Epidermal melanocyte (primary cell): ENCODE measurements around the gene DNAJC28.
"Not testable (repeated sequence)": the region's sequence is repeated elsewhere in the genome, so short reads cannot be mapped to it uniquely, and the experiment has no call there.

ENCODE experiments used
- DNase-seq: peaks from one replicate; pipeline ENCODE4 v3.0.0; 2011; ENCODE audit warnings: low spot score; ENCODE audit not compliant: insufficient read length

Gene DNAJC28

GRCh38 chr21:33481314-33481943, 10.1 kb downstream of the DNAJC28 start:
- DNase-seq: no peak

- DNase-seq: no peak
These were observed 10.9 kb downstream of the DNAJC28 start for GRCh38 chr21:33480481-33481103.

DNA sequence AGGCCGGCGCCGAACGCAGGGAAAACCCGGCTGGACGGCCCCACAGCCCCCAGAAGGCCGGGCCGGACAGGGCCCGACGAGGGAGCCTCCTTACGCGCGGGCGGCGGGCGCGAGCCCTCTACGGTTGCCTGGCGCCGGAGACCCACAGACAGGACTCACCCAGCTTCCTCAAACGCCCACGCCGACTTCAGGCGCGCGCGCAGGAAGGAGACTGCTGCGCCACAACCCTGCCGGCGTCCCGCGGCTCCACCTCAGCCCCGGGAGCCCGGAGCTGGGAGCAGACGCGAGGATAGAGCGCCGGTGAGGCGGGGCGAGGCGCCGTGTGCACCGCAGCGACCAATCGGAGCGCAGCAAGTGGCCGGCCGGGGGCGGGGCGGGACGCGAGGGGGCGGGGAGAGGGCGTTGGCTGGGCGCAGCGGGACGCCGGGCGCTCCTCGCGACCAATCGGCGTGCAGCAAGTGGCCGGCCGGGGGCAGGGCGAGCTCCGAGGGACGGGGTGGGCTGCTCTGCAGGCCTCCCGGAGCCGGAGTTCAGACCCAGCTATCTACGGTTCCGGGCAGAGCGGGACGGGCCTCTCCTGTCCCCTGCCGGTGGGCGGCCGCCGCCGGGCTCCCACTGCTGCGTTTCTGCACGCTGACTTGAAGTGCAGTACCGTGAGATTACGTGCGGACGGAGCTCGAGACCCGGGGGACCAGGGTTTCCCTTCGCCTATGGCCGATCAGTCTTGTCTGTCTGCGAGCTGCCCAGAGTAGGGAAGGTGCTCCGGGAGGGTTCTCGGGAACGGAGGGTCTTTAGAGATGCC, 11.6 kb downstream of the DNAJC28 start, which contains the start of gene TMEM50B:
TSS of gene TMEM50B (minus strand) at position 296 of the 802 bp plus-strand sequence. CDS start 11,089 bp downstream, outside the sequence.
- peak; percentile 91 for DNase-seq

- no peak for DNase-seq
These were observed 12.4 kb downstream of the DNAJC28 start for GRCh38 chr21:33478935-33479678.

- no peak for DNase-seq
These were observed 13.3 kb downstream of the DNAJC28 start for GRCh38 chr21:33478182-33478581.

- DNase-seq: no peak
These were observed 14.4 kb downstream of the DNAJC28 start for GRCh38 chr21:33477066-33477465.

GRCh38 chr21:33473344-33473743, 18.2 kb downstream of the DNAJC28 start:
- no peak for DNase-seq

DNA sequence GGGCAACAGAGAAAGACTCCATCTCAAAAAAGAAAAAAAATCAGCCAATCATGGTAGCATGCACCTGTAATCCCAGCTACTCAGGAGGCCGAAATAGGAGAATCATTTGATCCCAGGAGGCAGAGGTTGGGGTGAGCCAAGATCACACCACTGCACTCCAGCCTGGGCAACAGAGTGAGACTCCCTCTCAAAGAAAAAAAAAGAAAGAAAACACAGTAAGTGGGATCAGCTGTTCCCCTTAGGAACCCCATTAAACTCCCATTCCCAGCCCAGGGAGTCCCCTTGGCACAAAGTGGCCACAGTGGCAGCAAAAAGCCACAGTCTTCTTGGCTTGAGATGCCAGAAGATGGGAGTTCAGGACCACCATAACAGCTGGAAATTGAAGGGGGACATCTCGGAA, 20.8 kb downstream of the DNAJC28 start:
- DNase-seq: no peak

DNA sequence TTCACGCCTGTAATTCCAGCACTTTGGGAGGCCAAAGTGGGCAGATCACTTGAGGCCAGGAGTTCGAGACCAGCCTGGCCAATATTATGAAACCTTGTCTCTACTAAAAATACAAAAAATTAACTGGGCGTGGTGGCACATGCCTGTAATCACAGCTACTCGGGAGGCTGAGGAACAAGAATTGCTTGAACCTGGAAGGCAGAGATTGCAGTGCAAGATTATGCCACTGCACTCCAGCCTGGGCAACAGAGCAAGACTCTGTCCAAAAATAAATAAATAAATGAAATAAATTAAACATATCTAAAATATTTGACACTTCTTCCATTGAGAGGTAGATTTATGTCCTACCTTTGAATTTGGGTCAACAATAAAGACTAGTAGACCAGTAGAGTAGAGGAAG, 22.3 kb downstream of the DNAJC28 start:
- DNase-seq: not testable (repeated sequence)

DNA sequence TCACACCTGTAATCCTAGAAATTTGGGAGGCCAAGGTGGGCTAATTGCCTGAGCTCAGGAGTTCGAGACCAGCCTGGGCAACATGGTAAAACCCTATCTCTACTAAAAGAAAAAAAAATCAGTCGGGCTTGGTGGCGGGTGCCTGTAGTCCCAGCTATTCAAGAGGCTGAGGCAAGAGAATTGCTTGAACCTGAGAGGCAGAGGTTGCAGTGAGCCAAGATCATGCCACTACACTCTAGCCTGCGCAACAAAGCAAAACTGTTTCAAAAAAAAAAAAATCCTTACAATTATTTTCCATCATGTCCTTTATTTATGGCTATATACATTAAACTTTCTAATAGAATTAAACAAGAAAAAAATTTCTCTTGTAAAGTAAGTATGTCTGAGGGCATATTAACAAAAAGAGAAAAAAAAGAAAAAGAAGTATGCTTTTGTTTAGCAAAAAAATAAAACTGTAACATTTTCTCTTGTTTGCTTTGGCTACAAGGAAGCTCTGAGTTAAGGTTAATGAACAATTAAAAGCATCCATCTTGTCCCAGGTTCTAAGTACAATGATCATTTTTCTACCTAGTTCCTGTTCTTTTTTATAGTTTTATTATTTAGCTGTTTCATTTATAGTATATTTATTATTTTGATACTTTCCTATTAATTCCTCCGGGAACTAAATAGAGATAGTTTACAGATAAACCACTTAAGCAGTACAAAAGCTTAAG, 29.8 kb downstream of the DNAJC28 start:
- no peak for DNase-seq

DNA sequence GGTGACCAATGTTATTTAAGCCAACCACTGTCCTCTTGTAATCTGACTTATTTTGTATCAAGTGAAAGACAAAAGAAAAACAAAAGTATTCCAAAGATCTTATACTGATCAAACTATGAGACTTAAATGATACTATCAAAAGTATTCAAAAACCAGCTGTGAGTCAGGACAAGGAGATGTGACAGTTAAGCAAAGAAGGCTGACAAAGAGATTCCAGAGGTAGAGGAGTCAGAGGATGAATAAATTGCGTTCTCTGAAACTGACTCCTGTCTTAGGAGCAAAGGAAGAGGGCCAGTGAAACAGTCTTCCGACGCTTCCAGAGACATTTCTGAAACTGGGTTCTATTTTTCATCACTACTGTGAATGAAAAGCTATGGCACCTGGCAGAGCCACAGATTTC, 32.7 kb downstream of the DNAJC28 start:
- no peak for DNase-seq

DNA sequence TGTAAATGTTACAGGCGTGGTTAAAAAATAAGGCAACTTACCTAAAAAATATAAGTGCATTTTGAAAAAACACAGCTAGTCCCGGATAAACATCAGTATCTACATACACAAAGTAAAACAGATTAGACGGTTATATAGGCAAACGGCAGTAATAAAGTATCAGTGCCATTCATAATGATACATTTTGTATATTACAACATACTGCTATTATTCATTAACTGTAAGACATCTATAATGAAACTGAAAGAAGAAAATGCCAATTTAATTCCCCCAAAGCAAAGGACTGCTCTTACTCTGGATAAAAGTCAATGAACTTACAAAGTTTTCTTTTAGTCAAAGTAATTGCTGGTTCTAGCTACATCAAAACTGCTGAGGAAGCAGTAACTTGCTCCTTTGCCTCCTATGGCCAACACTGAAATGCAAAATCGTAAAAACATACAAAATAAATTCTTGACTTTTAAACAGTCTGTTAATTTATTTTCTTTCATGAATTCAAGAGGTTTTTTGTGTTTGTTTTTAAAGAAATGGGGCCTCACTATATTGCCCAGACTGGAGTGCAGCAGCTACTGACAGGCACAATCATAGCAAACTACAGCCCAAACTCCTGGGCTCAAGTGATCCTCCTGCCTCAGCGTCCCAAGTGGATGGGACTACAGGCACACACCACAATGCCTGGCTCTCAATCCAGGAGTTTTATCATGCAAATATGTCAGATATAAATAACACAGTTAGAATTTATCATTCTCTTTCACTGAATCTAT, 35.6 kb downstream of the DNAJC28 start:
- DNase-seq: no peak

GRCh38 chr21:33452362-33452761, 39.2 kb downstream of the DNAJC28 start:
- DNase-seq: no peak

DNA sequence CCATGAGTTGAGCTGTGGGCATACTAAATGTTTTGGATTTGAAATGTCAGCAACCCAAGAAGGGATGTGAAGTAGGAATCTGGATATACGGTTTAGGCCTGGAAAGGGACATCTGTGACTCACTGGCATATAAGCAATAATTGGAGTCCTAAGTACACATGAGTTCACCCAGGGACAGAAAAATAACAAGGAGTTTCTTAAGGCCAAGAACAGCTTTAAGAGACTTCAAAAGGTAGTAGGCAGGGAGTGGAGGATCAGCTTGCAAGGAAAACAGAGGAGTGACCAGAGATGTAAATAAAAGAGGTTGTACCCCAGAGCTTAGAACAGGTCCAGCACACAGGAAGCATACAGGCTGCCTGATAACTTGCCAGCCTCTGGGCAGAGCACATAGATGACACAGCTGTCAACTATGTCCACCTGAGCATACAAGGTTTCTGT, 39.9 kb downstream of the DNAJC28 start:
- DNase-seq: no peak

- no peak for DNase-seq
These were observed 41.9 kb downstream of the DNAJC28 start for GRCh38 chr21:33449616-33450015.

DNA sequence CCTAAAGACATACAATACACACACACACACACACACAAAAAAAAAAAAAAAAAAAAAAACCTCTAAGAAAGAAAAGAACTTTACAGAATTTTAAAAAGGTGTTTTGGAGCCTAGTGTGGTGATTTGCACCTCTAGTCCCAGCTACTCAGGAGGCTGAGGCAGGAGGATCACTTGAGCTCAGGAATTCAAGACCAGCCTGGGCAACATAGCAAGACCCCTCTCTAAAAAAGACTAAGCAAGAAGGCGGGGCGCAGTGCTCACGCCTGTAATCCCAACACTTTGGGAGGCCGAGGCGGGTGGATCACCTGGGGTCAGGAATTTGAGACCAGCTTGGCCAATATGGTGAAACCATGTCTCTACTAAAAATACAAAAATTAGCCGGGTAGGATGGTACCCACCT, 44.9 kb downstream of the DNAJC28 start:
- not testable (repeated sequence) for DNase-seq

GRCh38 chr21:33444499-33444898, 47.0 kb downstream of the DNAJC28 start:
- no peak for DNase-seq

GRCh38 chr21:33443194-33443593, 48.3 kb downstream of the DNAJC28 start:
- DNase-seq: no peak

- no peak for DNase-seq
These were observed 49.7 kb downstream of the DNAJC28 start for GRCh38 chr21:33441489-33442477.
